ENCODE measurements around the gene PI4KA.

The PI4KA gene

GRCh38 chr22:20814221-20814808 is 44.3 kb downstream of the PI4KA start:
- no peak for DNase-seq

- DNase-seq, result no peak
Observed at GRCh38 chr22:20813056-20813455, 45.6 kb downstream of the PI4KA start.

DNA sequence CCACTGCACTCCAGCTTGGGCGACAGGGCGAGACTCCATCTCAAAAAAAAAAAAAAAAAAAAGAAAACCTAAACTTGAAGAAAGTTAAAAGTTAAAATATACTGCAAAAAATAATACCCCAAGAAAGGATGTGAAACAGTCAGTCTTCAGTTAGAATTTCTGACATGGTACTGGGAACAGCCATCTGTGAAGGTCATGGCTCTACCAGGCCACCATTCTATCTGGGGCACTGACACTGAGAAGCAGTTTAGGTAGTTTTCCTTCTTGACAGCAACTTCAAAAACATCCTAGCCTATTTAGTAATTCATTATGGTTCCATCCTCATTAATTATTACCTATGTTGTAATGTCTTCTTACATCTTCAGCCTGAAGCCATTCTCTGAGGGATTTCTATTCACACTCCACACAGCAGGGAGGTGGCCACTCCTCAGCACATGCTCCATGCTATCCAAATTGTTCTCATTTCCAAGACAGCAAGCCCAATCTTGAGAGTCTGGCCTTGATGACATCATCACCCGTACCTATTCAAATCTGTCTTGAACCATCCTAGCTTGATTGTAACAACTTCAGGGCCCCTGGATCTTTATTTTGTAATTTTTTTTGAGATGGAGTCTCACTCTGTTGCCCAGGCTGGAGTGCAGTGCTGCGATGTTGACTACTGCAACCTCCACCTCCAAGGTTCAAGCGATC is 46.5 kb downstream of the PI4KA start:
- no peak for DNase-seq

GRCh38 chr22:20811171-20811570 is 47.4 kb downstream of the PI4KA start:
- no peak for DNase-seq

GRCh38 chr22:20810645-20811044 is 48.0 kb downstream of the PI4KA start:
- no peak for DNase-seq

DNA sequence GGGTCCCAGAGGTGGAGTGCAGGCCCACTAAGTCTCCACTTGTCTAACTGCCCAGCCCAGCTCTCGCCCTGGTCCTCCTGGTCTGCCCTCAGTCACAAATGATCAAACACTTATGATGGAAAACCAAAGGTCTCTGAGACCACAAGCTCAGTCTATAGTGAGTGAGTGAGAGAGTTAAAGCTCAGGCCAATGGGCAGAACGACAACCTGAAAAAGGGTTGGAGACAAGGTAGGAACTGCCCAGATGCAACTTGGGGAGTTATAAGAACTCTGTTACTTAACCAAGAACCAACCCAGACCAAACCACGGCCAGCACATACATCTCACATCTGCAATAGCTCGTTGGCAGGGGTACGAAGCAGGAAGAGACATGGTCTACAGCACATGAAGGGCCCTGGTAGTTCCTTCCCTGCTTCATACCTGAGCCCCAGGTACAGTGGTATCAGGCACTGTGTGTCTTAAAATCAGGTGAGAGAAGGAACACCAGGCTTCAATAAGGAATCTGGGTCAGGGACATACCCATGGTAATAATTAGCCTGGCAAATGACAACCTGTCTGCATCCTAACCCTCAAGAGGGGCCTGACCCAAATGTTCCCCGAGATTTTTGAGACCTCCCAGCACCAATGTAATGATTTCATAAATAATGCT is 48.9 kb downstream of the PI4KA start:
- no peak for DNase-seq

DNA sequence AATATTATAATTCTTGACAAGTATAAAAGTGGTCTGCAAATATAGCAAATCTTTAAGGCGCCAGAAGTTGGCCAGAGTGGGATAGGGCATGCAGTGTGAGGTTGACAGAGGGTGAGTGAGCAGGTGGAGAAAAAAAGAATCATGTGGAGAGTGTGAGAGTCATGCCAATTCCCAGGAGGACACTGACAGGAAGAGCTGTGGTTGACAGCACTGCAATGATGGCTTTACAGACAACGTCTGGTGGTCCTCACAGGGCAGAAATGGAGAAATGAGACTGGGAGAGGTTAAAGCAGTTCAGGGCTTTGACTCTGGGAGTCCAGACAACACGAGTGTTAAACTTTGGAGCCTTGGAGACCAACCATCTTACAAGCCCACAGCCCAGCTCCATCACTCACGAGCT is 49.8 kb downstream of the PI4KA start:
- no peak for DNase-seq

GRCh38 chr22:20807315-20807752 is 51.3 kb downstream of the PI4KA start:
- DNase-seq, result no peak

GRCh38 chr22:20805972-20806471 is 52.6 kb downstream of the PI4KA start:
- DNase-seq, result no peak

DNA sequence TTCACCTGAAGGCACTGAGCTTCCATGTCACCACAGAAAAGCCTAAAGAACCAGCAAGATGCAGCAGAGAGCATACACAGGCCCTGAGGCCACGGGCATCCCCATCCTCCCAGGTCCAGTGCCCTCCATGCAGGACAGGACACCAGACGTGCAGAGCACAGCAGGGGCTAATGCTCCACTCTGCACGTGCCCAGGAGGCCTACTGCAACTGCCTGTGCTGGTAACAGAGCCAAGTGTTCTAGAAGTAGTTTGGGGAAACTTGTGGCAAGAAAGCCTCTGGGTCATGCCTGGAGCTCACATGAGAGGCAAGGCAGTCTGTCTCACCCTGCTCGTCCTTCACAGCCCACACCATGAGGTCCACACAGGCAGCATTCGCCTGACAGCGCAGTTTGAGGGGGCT is 54.0 kb downstream of the PI4KA start:
- DNase-seq, result no peak

GRCh38 chr22:20803696-20804324 is 54.8 kb downstream of the PI4KA start:
- DNase-seq, result peak; percentile 44

- no peak for DNase-seq
Observed at GRCh38 chr22:20802922-20803553, 55.6 kb downstream of the PI4KA start.

DNA sequence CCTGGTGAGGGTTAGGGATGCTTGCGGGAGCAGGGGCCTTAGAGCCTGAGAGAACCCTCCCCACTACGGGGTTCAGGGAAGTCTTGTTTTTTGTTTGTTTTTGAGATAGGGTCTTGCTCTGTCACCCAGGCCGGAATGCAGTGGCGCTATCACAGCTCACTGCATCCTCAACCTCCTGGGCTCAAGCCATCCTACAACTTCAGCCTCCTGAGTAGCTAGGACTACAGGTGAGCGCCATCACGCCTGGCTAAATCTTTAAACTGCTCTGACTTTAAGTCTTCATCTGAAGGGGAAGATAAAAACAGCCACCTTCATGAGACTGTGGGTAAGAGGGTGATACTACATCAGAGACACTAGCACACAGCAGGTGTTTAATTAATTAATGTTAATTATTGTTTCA is 56.2 kb downstream of the PI4KA start:
- DNase-seq, result no peak

GRCh38 chr22:20799449-20799848 is 59.2 kb downstream of the PI4KA start:
- DNase-seq, result no peak

GRCh38 chr22:20798974-20799373 is 59.6 kb downstream of the PI4KA start:
- no peak for DNase-seq

DNA sequence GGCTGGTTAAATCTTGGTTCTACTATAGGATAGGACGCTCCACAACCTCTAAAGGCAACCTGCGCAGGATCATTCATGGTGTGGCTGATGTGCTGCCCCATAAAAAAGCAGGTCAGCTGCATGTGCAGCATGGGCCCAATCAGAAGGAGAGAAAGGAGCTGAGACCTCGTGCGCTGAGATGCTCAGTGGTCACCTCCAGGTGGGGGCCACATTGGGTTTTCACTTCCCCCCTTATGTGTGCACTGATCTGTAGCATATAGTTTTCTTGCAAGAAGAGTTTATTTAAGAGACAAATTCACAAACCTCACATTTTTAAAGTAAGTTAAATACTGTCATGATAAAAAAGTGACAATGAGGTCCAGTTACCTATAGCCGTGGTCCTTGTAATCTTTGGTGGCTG is 60.4 kb downstream of the PI4KA start:
- DNase-seq, result no peak

DNA sequence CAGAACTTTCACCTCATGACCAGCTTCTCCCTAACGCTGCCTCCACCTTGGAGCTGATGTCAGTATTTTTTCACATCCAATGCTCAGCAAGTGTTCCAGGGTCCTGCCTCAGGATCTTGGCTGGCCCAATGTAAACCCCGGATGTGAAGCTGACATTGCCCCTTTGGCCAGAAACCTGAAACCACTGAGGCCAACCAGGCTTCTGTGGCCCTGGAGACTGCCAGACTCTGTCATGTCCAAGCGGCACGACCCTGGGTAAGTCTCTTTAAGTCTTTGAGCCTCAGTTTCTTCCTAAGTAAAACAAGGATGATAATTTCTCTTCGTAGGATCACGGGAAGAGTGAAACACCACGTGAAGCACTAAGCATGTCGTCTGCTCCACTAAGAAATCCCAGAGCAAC is 61.9 kb downstream of the PI4KA start:
- DNase-seq, result no peak

GRCh38 chr22:20794650-20795413 is 63.8 kb downstream of the PI4KA start:
- DNase-seq, result no peak

- no peak for DNase-seq
Observed at GRCh38 chr22:20793748-20794649, 64.6 kb downstream of the PI4KA start.

DNA sequence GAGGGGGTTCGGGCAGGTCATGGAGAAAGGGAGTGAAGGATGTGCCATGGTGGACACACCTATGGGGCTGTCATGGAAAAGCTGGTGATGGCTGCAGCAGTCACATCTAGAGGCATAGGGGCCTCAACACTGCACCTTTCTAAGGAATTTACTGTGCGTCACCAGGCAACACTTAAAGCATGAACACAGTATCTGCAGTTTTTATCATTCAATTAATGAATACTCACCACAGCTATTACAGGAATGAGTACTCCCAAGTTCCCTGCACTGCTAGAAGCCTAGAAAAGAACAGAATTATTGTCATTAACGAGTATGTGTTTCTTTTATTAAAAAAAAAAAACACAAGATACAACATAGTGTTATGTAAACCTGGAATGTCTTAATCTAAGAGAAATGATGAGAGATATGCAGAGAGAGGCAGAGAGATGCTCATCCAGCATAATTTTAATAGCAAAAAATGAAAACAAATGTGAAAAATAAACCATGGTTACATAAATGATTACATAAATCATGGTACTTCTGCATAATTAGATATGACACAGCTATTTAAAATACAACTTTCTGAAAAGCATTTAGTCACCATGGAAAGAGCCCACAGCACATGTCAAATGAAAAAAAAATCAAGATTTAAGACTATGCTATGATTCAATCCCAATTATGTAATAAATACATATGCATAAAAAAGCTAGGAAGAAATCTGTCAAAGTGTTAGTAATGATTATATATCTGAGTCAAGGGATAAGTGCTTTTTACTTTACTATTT is 65.5 kb downstream of the PI4KA start:
- DNase-seq, result no peak

Data from femur (tissue), 1 donor.